Hepatocyte (in vitro differentiated cells): ENCODE measurements around the gene TSGA10IP. TPM values are rescaled to one million over a fixed set of nuclear protein-coding genes. Genes with fewer than 3 reads are reported as not detected.

ENCODE experiments used
- DNase-seq: peaks from one replicate; pipeline ENCODE4 v3.0.0-alpha.2; 2016; ENCODE audit warnings: low spot score
- H2AFZ ChIP-seq: fragments of 200-600 bp; sonication (generic); 2 replicates; pipeline ENCODE4 v1.6.0; 2016; ENCODE audit warnings: antibody characterized with exemption, mild to moderate bottlenecking
- H3K27ac ChIP-seq: fragments of 200-600 bp; sonication (generic); 2 replicates; pipeline ENCODE4 v1.5.1; 2016; ENCODE audit warnings: mild to moderate bottlenecking
- H3K27me3 ChIP-seq: fragments of 200-600 bp; sonication (generic); 2 replicates; pipeline ENCODE4 v1.6.1; 2016
- H3K36me3 ChIP-seq: fragments of 200-600 bp; sonication (generic); replicated peaks from 2 replicates; pipeline ENCODE4 v1.5.1; 2016; ENCODE audit warnings: low read depth; ENCODE audit not compliant: insufficient read depth
- H3K4me1 ChIP-seq: fragments of 200-600 bp; sonication (generic); 2 replicates; pipeline ENCODE4 v1.5.1; 2016; ENCODE audit warnings: mild to moderate bottlenecking, moderate library complexity; ENCODE audit not compliant: insufficient read depth
- H3K4me2 ChIP-seq: fragments of 200-600 bp; sonication (generic); 2 replicates; pipeline ENCODE4 v1.6.0; 2016
- H3K4me3 ChIP-seq: fragments of 200-600 bp; sonication (generic); 2 replicates; pipeline ENCODE4 v1.5.1; 2016; ENCODE audit warnings: mild to moderate bottlenecking
- H3K79me2 ChIP-seq: fragments of 200-600 bp; sonication (generic); 2 replicates; pipeline ENCODE4 v1.6.0; 2017; ENCODE audit warnings: mild to moderate bottlenecking
- H3K9me2 ChIP-seq: fragments of 200-600 bp; sonication (generic); replicated peaks from 2 replicates; pipeline ENCODE4 v1.6.0; 2017; ENCODE audit warnings: mild to moderate bottlenecking; ENCODE audit not compliant: insufficient read depth
- H3K9me3 ChIP-seq: fragments of 200-600 bp; sonication (generic); 2 replicates; pipeline ENCODE4 v1.5.1; 2016; ENCODE audit warnings: low read depth, mild to moderate bottlenecking
- H4K20me1 ChIP-seq: fragments of 200-600 bp; sonication (generic); 2 replicates; pipeline ENCODE4 v1.6.0; 2016; ENCODE audit warnings: mild to moderate bottlenecking; ENCODE audit not compliant: insufficient read depth, poor library complexity, severe bottlenecking
- CTCF ChIP-seq: fragments of 200-600 bp; sonication (generic); IDR thresholded peaks from 2 replicates; pipeline ENCODE4 v1.5.1; 2016; ENCODE audit warnings: antibody characterized with exemption, mild to moderate bottlenecking; ENCODE audit not compliant: poor library complexity
- EZH2 ChIP-seq: fragments of 200-600 bp; sonication (generic); IDR thresholded peaks from 2 replicates; pipeline ENCODE4 v1.6.1; 2016; ENCODE audit warnings: antibody characterized with exemption, mild to moderate bottlenecking, borderline replicate concordance
- EZH2phosphoT487 ChIP-seq: fragments of 200-600 bp; sonication (generic); IDR thresholded peaks from one replicate; pipeline ENCODE4 v1.6.1; 2018; ENCODE audit warnings: antibody characterized with exemption, mild to moderate bottlenecking, low read depth, moderate library complexity; ENCODE audit not compliant: unreplicated experiment, severe bottlenecking
- WGBS: methylation state at CpG from one replicate; pipeline ENCODE4 v1.1.6; 2016; ENCODE audit warnings: low lambda C conversion rate; ENCODE audit errors: missing lambda C conversion rate; 5-methylcytosine and 5-hydroxymethylcytosine counted together
- polyA plus RNA-seq: library from polyadenylated mRNA; unstranded; fragments of >200 nt; fragmentation: Nextera tagmentation; extraction: Ambion mirVana; gene quantifications from 2 replicates; pipeline ENCODE4 v1.2.1, GENCODE V29; 2016
- total RNA-seq: library from RNA; depleted of rRNA; stranded (reverse); fragments of >200 nt; gene quantifications from 2 replicates; pipeline ENCODE4 v1.2.3, GENCODE V29; 2014

Gene TSGA10IP
- total and polyA plus RNA-seq, 2 experiments from 2014 or later, result not detected

- Histone ChIP-seq H2AFZ (no peak overlapping the region), H3K27ac (no peak overlapping the region), H3K79me2 (no peaks in the 10 kb centered on the region), H3K27me3 (no peaks in the 10 kb centered on the region), H3K4me2 (no peak overlapping the region), H3K36me3 (no peaks in the 10 kb centered on the region), H3K9me2 (no peaks in the 10 kb centered on the region), H3K4me1 (no peaks in the 10 kb centered on the region), H3K4me3 (no peak overlapping the region), H4K20me1 (no peaks in the 10 kb centered on the region), H3K9me3 (no peaks in the 10 kb centered on the region)
- no peak for DNase-seq
- 83% methylated on average over 6 of the region's 6 CpGs for WGBS
- TF ChIP-seq EZH2phosphoT487 (no peak), CTCF (no peak), EZH2 (no peak)
Observed at GRCh38 chr11:65928667-65929066, 16.6 kb upstream of the TSGA10IP start.

GRCh38 chr11:65931773-65932557 is 13.3 kb upstream of the TSGA10IP start:
- Histone ChIP-seq H3K4me2 (no peak overlapping the region), H3K27me3 (no peaks in the 10 kb centered on the region), H3K4me1 (no peaks in the 10 kb centered on the region), H3K9me2 (no peaks in the 10 kb centered on the region), H3K9me3 (no peaks in the 10 kb centered on the region), H3K36me3 (no peaks in the 10 kb centered on the region), H3K4me3 (no peak overlapping the region), H4K20me1 (no peaks in the 10 kb centered on the region), H3K27ac (no peak overlapping the region), H3K79me2 (no peaks in the 10 kb centered on the region), H2AFZ (no peak overlapping the region)
- 69% methylated on average over 13 of the region's 13 CpGs for WGBS
- TF ChIP-seq EZH2 (no peak), CTCF (no peak), EZH2phosphoT487 (no peak)
- DNase-seq, result no peak

DNA sequence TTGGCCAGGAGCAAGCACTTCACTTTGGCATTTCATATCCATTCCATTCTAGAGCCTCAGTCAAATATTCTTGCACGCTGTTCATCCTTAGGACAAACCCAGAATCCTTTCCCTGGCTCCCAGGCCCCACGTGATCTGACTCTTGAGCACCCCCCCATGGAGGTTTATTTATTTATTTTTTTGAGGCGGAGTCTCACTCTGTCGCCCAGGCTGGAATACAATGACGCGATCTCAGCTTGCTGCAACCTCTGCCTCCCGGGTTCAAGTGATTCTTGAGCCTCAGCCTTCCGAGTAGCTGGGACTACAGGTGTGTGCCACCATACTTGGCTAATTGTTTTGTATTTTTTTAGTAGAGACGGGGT is 12.7 kb upstream of the TSGA10IP start:
- no peaks in the 10 kb centered on the region for H3K79me2 ChIP-seq
- no peak overlapping the region for H2AFZ ChIP-seq
- H3K27me3 ChIP-seq, result peaks cover 2% of the 10 kb centered on the region
- no peak overlapping the region for H3K4me2 ChIP-seq
- H3K4me1 ChIP-seq, result no peaks in the 10 kb centered on the region
- H3K36me3 ChIP-seq, result no peaks in the 10 kb centered on the region
- WGBS, result 44% methylated on average over 9 of the region's 9 CpGs
- no peaks in the 10 kb centered on the region for H3K9me2 ChIP-seq
- H4K20me1 ChIP-seq, result no peaks in the 10 kb centered on the region
- no peak overlapping the region for H3K27ac ChIP-seq
- no peak for DNase-seq
- H3K4me3 ChIP-seq, result no peak overlapping the region
- H3K9me3 ChIP-seq, result no peaks in the 10 kb centered on the region
- TF ChIP-seq EZH2 (no peak), EZH2phosphoT487 (no peak), CTCF (no peak)
